ENCODE results near the gene YIPF5.

- TF ChIP-seq CTCF (IDR thresholded peaks at IDR 0.05) (no peak), POLR2A (IDR thresholded peaks at IDR 0.05) (no peak), POLR2AphosphoS5 (IDR thresholded peaks at IDR 0.05) (no peak), EP300 (IDR thresholded peaks at IDR 0.05) (no peak)
Measured at GRCh38 chr5:144167998-144168397, 2.5 kb downstream of the YIPF5 start.
